ENCODE results near the gene FIGNL1.

DNA sequence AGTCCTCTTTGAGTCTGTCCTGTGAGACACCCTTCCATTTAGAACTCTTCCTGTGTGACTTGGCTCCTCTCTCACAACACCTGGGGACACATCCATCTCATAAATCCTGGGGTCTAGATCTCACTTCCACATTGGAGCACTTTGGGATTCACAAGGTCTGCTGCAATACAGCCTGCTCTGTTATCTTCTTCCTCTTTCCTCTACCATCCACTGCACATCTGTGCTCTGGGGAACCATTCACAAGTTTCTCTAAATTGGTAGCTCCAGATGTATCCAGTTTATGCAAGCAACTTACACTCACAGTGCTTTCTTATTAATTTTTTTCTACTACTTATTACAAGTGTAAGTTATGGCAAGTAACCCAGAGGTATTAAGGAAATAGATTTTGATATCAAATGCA lies 5.5 kb upstream of the FIGNL1 start:
- TF ChIP-seq, protein P1, sequence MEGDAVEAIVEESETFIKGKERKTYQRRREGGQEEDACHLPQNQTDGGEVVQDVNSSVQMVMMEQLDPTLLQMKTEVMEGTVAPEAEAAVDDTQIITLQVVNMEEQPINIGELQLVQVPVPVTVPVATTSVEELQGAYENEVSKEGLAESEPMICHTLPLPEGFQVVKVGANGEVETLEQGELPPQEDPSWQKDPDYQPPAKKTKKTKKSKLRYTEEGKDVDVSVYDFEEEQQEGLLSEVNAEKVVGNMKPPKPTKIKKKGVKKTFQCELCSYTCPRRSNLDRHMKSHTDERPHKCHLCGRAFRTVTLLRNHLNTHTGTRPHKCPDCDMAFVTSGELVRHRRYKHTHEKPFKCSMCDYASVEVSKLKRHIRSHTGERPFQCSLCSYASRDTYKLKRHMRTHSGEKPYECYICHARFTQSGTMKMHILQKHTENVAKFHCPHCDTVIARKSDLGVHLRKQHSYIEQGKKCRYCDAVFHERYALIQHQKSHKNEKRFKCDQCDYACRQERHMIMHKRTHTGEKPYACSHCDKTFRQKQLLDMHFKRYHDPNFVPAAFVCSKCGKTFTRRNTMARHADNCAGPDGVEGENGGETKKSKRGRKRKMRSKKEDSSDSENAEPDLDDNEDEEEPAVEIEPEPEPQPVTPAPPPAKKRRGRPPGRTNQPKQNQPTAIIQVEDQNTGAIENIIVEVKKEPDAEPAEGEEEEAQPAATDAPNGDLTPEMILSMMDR (conservative IDR thresholded peaks at IDR 0.05; ENCODE audit: low read depth, low read length), result no peak
- TF ChIP-seq POLR2A (IDR thresholded peaks at IDR 0.05; ENCODE audit: low read depth, low read length) (no peak), RFX5 (IDR thresholded peaks at IDR 0.05; ENCODE audit: low read depth, low read length) (no peak), SMC3 (IDR thresholded peaks at IDR 0.05; ENCODE audit: low read depth, low read length) (no peak), RCOR1 (IDR thresholded peaks at IDR 0.05; ENCODE audit: insufficient replicate concordance, low read length) (no peak), NFE2L2 (IDR thresholded peaks at IDR 0.05; ENCODE audit: low read depth, low read length) (no peak), BHLHE40 (IDR thresholded peaks at IDR 0.05; ENCODE audit: low read depth, low read length) (no peak), MXI1 (IDR thresholded peaks at IDR 0.05; ENCODE audit: borderline replicate concordance, low read depth, low read length) (no peak), RAD21 (IDR thresholded peaks at IDR 0.05; ENCODE audit: low read length) (no peak)
